ENCODE results near the gene VMP1. TPM values are rescaled to one million over a fixed set of nuclear protein-coding genes. Genes with fewer than 3 reads are reported as not detected.
"Not testable (repeated sequence)": the region's sequence is repeated elsewhere in the genome, so short reads cannot be mapped to it uniquely, and the experiment has no call there.

The VMP1 gene
- total RNA-seq, 2 experiments from 2014 or later, result 29.2 to 38.0 TPM

DNA sequence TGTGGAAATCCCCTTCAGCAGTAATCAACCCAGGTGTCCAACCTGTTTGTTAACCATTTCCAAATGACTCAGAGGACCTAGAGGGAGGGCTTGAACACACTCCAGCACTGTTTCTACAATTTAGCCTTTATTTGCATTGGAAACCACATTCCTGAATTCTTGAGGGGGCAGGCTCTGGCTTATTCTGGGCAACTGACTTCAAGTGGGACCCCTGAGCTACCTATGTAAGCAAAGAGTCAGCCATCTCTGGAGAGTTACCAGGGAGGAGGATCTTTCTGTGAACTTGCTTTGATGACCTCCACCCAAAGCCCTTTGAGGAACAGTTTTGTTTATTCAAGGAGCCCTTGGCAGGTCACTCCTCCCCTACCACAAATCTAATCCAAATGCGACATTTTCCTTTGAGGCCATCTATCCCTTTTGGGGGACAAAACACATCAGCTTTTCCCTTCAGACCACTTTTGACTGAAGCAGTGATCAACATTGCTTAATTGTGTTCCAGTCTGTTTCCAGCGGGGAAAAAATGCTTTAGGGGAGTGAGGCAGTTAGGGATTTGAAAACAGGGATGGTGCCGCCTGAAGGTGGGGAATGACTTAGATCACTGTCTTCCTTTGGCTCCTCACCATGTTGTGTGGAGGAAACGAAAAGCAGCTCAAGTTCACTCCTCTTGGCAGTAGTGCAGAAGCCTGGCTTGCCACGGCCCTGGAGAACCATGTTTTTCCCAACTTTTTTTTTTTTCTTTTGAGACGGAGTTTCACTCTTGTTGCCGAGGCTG, 139.1 kb downstream of the VMP1 start:
- H3K79me2 ChIP-seq (ENCODE audit: insufficient read depth, low read depth, low read length), result peaks cover 10% of the 10 kb centered on the region; the same call in 1 of the 2 replicates
- BruUV-seq (replicated peaks), result no TSS peak
- peak overlapping the region; percentile 70 for H3K27ac ChIP-seq (ENCODE audit: low read depth, low read length, poor library complexity, severe bottlenecking)
- ChIA-PET CTCF (ENCODE audit: unreplicated experiment) (no interaction called here), POLR2A (interaction anchor here (0.8 to 1.5 kb wide), 2 partner anchors 15 to 19 kb away, joined by 3 to 5 read pairs; no protein-coding TSS in a partner anchor)
- no peak overlapping the region for H3K4me3 ChIP-seq (ENCODE audit: low read depth, low read length, poor library complexity, severe bottlenecking)
- H2AFZ ChIP-seq (ENCODE audit: low read length), result peak overlapping the region; percentile 34; the same call in 1 of the 2 replicates
- no peaks in the 10 kb centered on the region for H3K9me3 ChIP-seq (ENCODE audit: low read length)
- peak; percentile 53 for DNase-seq (ENCODE audit: low spot score)
- H3K4me1 ChIP-seq (ENCODE audit: insufficient read depth, low read length, poor library complexity, severe bottlenecking), result peaks cover 45% of the 10 kb centered on the region
- H3K4me2 ChIP-seq (ENCODE audit: low read length), result peak overlapping the region; percentile 56
- H4K20me1 ChIP-seq (ENCODE audit: insufficient read depth, low read length), result no peaks in the 10 kb centered on the region
- intact Hi-C loops (cut with micrococcal nuclease; ENCODE audit: unreplicated experiment), result no loop called here
- no peaks in the 10 kb centered on the region for H3K9me2 ChIP-seq (ENCODE audit: insufficient read depth, low read length)
- TF ChIP-seq, protein P1, sequence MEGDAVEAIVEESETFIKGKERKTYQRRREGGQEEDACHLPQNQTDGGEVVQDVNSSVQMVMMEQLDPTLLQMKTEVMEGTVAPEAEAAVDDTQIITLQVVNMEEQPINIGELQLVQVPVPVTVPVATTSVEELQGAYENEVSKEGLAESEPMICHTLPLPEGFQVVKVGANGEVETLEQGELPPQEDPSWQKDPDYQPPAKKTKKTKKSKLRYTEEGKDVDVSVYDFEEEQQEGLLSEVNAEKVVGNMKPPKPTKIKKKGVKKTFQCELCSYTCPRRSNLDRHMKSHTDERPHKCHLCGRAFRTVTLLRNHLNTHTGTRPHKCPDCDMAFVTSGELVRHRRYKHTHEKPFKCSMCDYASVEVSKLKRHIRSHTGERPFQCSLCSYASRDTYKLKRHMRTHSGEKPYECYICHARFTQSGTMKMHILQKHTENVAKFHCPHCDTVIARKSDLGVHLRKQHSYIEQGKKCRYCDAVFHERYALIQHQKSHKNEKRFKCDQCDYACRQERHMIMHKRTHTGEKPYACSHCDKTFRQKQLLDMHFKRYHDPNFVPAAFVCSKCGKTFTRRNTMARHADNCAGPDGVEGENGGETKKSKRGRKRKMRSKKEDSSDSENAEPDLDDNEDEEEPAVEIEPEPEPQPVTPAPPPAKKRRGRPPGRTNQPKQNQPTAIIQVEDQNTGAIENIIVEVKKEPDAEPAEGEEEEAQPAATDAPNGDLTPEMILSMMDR (conservative IDR thresholded peaks at IDR 0.05; ENCODE audit: low read length), result no peak
- no peak for TF ChIP-seq EZH2phosphoT487 (IDR thresholded peaks at IDR 0.05; ENCODE audit: borderline replicate concordance, low read depth, low read length)
- peaks cover 7% of the 10 kb centered on the region; the same call in 1 of the 2 replicates for H3K36me3 ChIP-seq (ENCODE audit: insufficient read depth, low read length)

DNA sequence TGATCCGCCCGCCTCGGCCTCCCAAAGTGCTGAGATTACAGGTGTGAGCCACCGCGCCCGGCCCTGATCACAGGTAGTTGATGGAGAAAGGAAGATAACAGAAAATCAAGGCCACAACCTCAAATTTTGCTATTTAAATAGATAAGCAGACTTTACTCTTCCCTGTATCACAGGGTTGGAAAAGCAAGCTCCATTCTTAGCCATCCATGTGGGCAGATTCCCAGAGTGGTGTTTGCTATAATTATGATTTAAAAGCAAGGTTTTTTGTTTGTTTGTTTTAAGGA, 140.9 kb downstream of the VMP1 start:
- H3K27ac ChIP-seq (ENCODE audit: low read depth, low read length, poor library complexity, severe bottlenecking), result no peak overlapping the region
- ChIA-PET CTCF (ENCODE audit: unreplicated experiment) (no interaction called here), POLR2A (interaction anchor here (0.6 to 1.2 kb wide), 2 partner anchors 10 to 34 kb away, joined by 3 read pairs; no protein-coding TSS in a partner anchor)
- intact Hi-C loops (cut with micrococcal nuclease; ENCODE audit: unreplicated experiment), result no loop called here
- no TSS peak for BruUV-seq (replicated peaks)
- no peaks in the 10 kb centered on the region for H3K36me3 ChIP-seq (ENCODE audit: insufficient read depth, low read length)
- H2AFZ ChIP-seq (ENCODE audit: low read length), result no peak overlapping the region
- peaks cover 55% of the 10 kb centered on the region for H3K4me1 ChIP-seq (ENCODE audit: insufficient read depth, low read length, poor library complexity, severe bottlenecking)
- DNase-seq (ENCODE audit: low spot score), result no peak
- TF ChIP-seq, protein P1 (conservative IDR thresholded peaks at IDR 0.05; ENCODE audit: low read length), result no peak
- no peak for TF ChIP-seq EZH2phosphoT487 (IDR thresholded peaks at IDR 0.05; ENCODE audit: borderline replicate concordance, low read depth, low read length)
- peaks cover 10% of the 10 kb centered on the region; the same call in 1 of the 2 replicates for H3K79me2 ChIP-seq (ENCODE audit: insufficient read depth, low read depth, low read length)
- H3K9me3 ChIP-seq (ENCODE audit: low read length), result no peaks in the 10 kb centered on the region
- H3K4me3 ChIP-seq (ENCODE audit: low read depth, low read length, poor library complexity, severe bottlenecking), result no peak overlapping the region
- H3K9me2 ChIP-seq (ENCODE audit: insufficient read depth, low read length), result no peaks in the 10 kb centered on the region
- H4K20me1 ChIP-seq (ENCODE audit: insufficient read depth, low read length), result no peaks in the 10 kb centered on the region
- H3K4me2 ChIP-seq (ENCODE audit: low read length), result no peak overlapping the region

DNA sequence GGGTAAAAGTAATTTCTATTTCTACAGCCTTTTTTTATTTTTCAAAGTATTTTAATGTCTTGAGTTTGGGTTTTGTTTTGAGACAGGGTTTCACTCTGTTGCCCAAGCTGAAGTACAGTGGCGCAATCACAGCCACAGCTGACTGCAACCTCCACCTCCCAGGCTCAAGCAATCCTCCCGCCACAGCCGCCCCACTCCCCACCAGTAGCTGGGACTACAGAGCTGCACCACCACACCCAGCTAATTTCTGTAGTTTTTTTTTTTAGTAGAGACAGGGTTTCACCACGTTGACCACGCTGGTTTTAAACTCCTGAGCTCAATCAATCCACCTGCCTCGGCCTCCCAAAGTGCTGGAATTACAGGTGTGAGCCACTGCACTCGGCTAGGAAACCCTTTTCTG, 141.3 kb downstream of the VMP1 start:
- Histone ChIP-seq H3K4me1 (ENCODE audit: insufficient read depth, low read length, poor library complexity, severe bottlenecking) (peaks cover 59% of the 10 kb centered on the region), H3K27ac (ENCODE audit: low read depth, low read length, poor library complexity, severe bottlenecking) (no peak overlapping the region), H4K20me1 (ENCODE audit: insufficient read depth, low read length) (no peaks in the 10 kb centered on the region), H3K79me2 (ENCODE audit: insufficient read depth, low read depth, low read length) (peaks cover 10% of the 10 kb centered on the region; the same call in 1 of the 2 replicates), H3K4me2 (ENCODE audit: low read length) (no peak overlapping the region), H3K4me3 (ENCODE audit: low read depth, low read length, poor library complexity, severe bottlenecking) (no peak overlapping the region), H3K36me3 (ENCODE audit: insufficient read depth, low read length) (no peaks in the 10 kb centered on the region), H2AFZ (ENCODE audit: low read length) (no peak overlapping the region), H3K9me3 (ENCODE audit: low read length) (no peaks in the 10 kb centered on the region), H3K9me2 (ENCODE audit: insufficient read depth, low read length) (no peaks in the 10 kb centered on the region)
- intact Hi-C loops (cut with micrococcal nuclease; ENCODE audit: unreplicated experiment), result no loop called here
- TF ChIP-seq, protein P1 (conservative IDR thresholded peaks at IDR 0.05; ENCODE audit: low read length), result no peak
- no peak for TF ChIP-seq EZH2phosphoT487 (IDR thresholded peaks at IDR 0.05; ENCODE audit: borderline replicate concordance, low read depth, low read length)
- ChIA-PET POLR2A (interaction anchor here (0.6 to 1.2 kb wide), 3 partner anchors 10 to 34 kb away, joined by 3 to 4 read pairs (median 3); no protein-coding TSS in a partner anchor), CTCF (ENCODE audit: unreplicated experiment) (no interaction called here)
- BruUV-seq (replicated peaks), result no TSS peak
- no peak for DNase-seq (ENCODE audit: low spot score)

- intact Hi-C loops (cut with micrococcal nuclease; ENCODE audit: unreplicated experiment); H3K27ac ChIP-seq (ENCODE audit: low read depth, low read length, poor library complexity, severe bottlenecking); H3K9me2 ChIP-seq (ENCODE audit: insufficient read depth, low read length); BruUV-seq (replicated peaks); H3K4me2 ChIP-seq (ENCODE audit: low read length); H2AFZ ChIP-seq (ENCODE audit: low read length); H4K20me1 ChIP-seq (ENCODE audit: insufficient read depth, low read length); DNase-seq (ENCODE audit: low spot score); H3K9me3 ChIP-seq (ENCODE audit: low read length); CTCF ChIA-PET (ENCODE audit: unreplicated experiment); H3K36me3 ChIP-seq (ENCODE audit: insufficient read depth, low read length); H3K4me3 ChIP-seq (ENCODE audit: low read depth, low read length, poor library complexity, severe bottlenecking): not testable (repeated sequence)
- peaks cover 52% of the 10 kb centered on the region for H3K4me1 ChIP-seq (ENCODE audit: insufficient read depth, low read length, poor library complexity, severe bottlenecking)
- H3K79me2 ChIP-seq (ENCODE audit: insufficient read depth, low read depth, low read length), result peaks cover 10% of the 10 kb centered on the region; the same call in 1 of the 2 replicates
- POLR2A ChIA-PET, result interaction anchor here (0.6 kb wide), 2 partner anchors 22 to 596 kb away, joined by 3 to 4 read pairs; no protein-coding TSS in a partner anchor
These were observed 142.9 kb downstream of the VMP1 start for GRCh38 chr17:59850311-59850710.

All from OCI-LY7 (cell line).